AG04450 (cell line): ENCODE data around the gene NUTM2F. TPM values are rescaled to one million over a fixed set of nuclear protein-coding genes. Genes with fewer than 3 reads are reported as not detected.
"Not testable (repeated sequence)": the region's sequence is repeated elsewhere in the genome, so short reads cannot be mapped to it uniquely, and the experiment has no call there.

Experiments
- CTCF ChIA-PET: fragments of 300-600, 350-600 bp; formaldehyde crosslinking; extraction: SDS; loops from one replicate; lab custom pipeline; 2022; ENCODE audit warnings: antibody characterized with exemption, inconsistent platforms; lab: Charles Lee
- POLR2A ChIA-PET: fragments of 350-600 bp; formaldehyde crosslinking; extraction: SDS; loops from one replicate; lab custom pipeline; 2021; ENCODE audit warnings: antibody characterized with exemption, inconsistent platforms; lab: Yijun Ruan, JAX
- DNase-seq: peaks from one replicate; pipeline ENCODE4 v3.0.0-alpha.2; 2011; ENCODE audit warnings: low read depth, low spot score
- H3K27ac ChIP-seq: one replicate; pipeline ENCODE4 v1.5.1; 2012; ENCODE audit warnings: low read depth, low read length, control low read depth
- H3K27me3 ChIP-seq: one replicate; pipeline ENCODE4 v1.6.0; 2012; ENCODE audit warnings: low read length; ENCODE audit not compliant: control insufficient read depth, insufficient read depth
- H3K4me3 ChIP-seq: 2 replicates; pipeline ENCODE4 v1.5.1; 2011; ENCODE audit warnings: mild to moderate bottlenecking, low read depth, low read length, control low read depth
- H3K9me3 ChIP-seq: 2 replicates; pipeline ENCODE4 v1.5.1; 2012; ENCODE audit warnings: low read length; ENCODE audit not compliant: control insufficient read depth, insufficient read depth
- polyA minus RNA-seq: library from RNA; depleted of rRNA, polyadenylated mRNA; stranded (reverse); fragments of >200 nt; gene quantifications from 2 replicates; pipeline ENCODE4 v1.2.3, GENCODE V29; 2011; rRNA and poly(A)+ RNA removed
- polyA plus RNA-seq: library from polyadenylated mRNA; depleted of rRNA; stranded (reverse); fragments of >200 nt; gene quantifications from 2 replicates; pipeline ENCODE4 v1.2.3, GENCODE V29; 2011; rRNA removed

Gene NUTM2F, protein sequence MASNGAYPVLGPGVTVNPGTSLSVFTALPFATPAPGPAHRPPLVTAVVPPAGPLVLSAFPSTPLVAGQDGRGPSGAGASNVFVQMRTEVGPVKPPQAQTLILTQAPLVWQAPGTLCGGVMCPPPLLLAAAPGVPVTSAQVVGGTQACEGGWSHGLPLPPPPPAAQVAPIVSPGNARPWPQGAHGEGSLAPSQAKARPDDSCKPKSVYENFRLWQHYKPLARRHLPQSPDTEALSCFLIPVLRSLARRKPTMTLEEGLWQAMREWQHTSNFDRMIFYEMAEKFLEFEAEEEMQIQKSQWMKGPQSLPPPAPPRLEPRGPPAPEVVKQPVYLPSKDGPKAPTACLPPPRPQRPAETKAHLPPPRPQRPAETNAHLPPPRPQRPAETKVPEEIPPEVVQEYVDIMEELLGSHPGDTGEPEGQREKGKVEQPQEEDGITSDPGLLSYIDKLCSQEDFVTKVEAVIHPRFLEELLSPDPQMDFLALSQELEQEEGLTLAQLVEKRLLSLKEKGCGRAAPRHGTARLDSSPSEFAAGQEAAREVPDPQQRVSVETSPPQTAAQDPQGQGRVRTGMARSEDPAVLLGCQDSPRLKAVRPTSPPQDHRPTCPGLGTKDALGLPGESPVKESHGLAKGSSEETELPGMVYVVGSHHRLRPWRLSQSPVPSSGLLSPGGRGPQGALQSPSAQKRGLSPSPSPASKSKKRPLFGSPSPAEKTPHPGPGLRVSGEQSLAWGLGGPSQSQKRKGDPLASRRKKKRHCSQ
- polyA plus RNA-seq (not detected in 2 replicates), polyA minus RNA-seq (not detected in 2 replicates)

DNA sequence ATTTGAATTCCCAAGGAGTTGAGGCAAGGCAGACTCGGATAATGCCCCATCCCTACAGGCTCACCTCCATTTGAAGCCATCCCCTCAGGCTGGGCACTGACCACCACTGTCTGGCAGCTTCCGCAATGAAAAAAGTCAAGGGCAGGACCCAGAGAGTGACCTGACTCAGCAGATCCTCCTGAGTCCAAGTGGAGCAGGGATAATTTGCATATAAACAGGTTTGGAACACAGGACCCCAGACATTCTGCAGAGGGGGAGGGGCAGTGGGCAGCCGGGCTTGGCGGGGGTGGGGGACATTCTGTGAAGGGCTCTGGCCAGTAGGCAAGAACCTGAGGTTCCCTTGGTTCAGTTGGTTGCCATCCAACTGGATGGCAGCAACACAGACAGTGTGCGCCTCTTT, at the start of gene NUTM2F:
NUTM2F (minus strand) TSS at position 101 of the 400 bp plus-strand sequence; CDS start at position 80, 21 bp downstream.
- POLR2A ChIA-PET, H3K9me3 ChIP-seq: not testable (repeated sequence)

DNA sequence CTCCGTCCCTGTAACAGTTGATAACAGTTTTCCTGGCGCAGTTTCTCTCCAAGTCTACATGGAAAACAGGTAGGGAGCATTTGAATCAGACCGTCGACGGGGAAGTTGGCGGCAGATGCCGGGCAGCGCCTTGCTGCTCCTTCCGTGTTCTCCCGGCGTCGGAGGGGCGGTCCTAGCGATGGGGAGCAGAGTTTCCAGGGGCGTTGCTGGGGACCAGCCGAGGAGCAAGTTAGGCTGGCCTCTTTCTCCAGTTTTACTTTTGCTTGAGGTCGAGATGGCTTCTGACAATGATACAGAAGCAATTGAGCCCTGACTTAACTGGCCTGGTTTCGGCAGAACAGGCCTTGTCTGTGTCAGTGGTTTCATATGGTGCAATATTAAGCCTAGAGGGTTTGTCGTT, 46.8 kb upstream of the NUTM2F start:
- CTCF ChIA-PET, DNase-seq, H3K27me3 ChIP-seq: not testable (repeated sequence)

More for the DNA sequence above, at the start of gene NUTM2F:
- CTCF ChIA-PET, H3K4me3 ChIP-seq, DNase-seq, H3K27me3 ChIP-seq, H3K27ac ChIP-seq: not testable (repeated sequence)

DNA sequence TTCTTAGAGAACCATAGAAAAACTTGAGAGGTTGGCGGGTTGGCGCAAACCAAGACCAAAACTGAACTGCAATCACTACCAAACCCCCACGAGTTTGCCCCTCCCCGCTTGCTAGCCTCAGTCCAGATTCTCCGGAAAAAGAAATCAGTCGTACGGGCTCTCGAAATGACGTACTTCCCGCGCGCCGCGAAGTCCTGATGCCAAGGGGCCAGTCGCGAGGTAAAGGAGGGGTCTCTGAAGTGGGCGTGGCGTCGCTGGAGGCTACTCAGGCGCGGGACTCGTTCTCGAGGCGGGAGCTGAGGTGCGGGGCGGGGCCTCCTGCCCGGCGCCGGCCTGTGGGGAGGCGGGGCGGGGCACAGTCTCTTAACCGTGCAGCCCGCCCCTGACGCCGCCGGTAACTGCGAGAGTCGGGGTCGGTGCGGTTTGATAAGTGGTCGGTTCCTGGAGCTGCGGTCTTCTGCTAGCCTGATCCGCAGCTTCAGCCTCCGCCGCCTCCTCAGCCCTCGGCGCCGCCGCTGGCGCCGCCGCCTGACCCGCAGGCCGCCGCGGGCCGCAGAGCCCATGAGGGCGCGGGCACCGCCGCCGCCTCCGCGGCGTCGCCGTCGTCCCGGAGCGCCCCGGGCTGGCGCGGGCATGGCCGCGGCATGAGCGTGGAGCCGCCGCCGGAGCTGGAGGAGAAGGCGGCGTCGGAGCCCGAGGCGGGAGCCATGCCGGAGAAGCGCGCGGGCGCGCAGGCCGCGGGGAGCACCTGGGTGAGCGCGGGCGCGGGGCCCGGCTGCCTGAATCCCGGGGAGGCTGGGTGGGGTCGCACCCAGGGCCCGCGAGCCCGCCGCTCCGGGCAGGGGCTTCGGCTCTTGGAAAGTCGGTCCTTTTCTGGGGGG, 46.0 kb upstream of the NUTM2F start:
- H3K9me3 ChIP-seq, CTCF ChIA-PET, H3K27me3 ChIP-seq: not testable (repeated sequence)
- Histone ChIP-seq H3K4me3 (peak overlapping the region; percentile 55), H3K27ac (peak overlapping the region; percentile 52)
- POLR2A ChIA-PET = interaction anchor here (0.6 kb wide), 1 partner anchor 540 kb away, joined by 3 read pairs; no protein-coding TSS in a partner anchor
- peak; percentile 42 for DNase-seq

More for the DNA sequence above, 46.8 kb upstream of the NUTM2F start:
- H3K9me3 ChIP-seq, POLR2A ChIA-PET, H3K27ac ChIP-seq: not testable (repeated sequence)
- H3K4me3 ChIP-seq = peak overlapping the region; percentile 47

DNA sequence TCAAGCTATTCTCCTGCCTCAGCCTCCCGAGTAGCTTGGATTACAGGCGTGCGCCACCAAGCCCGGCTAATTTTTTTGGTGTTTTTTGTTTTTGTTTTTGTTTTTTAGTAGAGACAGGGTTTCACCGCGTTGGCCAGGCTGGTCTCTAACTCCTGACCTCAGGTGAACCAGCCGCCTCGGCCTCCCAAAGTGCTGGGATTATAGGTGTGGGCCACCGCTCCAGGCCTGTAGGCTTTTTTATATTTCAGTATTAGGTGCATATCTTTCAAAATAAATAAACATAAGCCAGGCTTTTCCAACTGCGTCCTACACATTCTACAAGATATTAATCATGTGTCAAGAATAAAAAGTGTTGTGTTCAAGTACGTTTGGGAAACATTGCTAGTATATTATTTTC, 45.3 kb upstream of the NUTM2F start:
- CTCF ChIA-PET = interaction anchor here (0.7 kb wide), 1 partner anchor 355 kb away, joined by 3 read pairs; no protein-coding TSS in a partner anchor

DNA sequence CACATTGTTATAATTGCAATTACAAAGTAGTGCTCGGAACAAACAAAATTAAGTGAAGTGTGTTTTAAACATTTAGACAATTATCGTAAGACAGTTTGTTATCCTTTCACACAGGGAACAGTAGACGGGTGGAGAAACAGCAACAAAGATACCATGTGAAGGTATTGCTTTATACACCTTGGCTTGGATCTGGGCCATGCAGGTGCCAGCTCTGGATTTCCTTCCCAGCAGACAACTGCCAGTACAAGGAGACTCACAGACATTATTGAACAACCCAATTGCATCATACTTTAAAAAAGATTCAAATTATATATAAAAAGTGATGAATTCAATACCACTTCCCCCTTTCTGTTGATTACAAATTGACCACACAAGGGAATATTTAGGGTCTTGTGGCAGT, 41.8 kb upstream of the NUTM2F start:
- DNase-seq, CTCF ChIA-PET, H3K27ac ChIP-seq, POLR2A ChIA-PET, H3K9me3 ChIP-seq, H3K27me3 ChIP-seq, H3K4me3 ChIP-seq: not testable (repeated sequence)

More for the DNA sequence above, 45.3 kb upstream of the NUTM2F start:
- DNase-seq, H3K27me3 ChIP-seq, POLR2A ChIA-PET, H3K9me3 ChIP-seq: not testable (repeated sequence)
- Histone ChIP-seq H3K4me3 (peak overlapping the region; percentile 55), H3K27ac (peak overlapping the region; percentile 52)

DNA sequence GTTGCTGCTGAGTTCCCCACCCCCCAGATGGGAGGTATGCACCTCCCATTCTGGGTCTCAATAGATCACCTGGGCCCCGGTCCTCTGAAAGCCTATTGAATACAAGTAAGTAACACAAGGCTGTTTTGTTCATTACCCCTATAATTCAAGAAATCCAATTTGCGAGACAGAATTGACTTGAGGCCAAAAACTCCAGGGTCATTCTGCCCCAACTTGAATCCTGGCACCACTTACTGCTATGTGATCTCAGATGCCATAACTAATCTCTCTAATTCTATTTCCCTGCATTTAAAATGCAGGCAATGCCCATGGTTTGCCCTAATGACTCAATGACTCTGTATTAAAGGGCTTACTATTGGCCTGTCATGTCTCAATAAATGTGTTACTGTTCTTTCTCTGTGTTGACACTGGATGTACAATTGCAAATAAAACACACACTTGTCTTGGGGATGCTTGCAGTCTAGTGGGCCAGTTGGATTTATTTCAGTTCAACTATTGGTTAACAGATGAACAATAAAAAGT, 35.7 kb upstream of the NUTM2F start:
- CTCF ChIA-PET, POLR2A ChIA-PET, DNase-seq, H3K27me3 ChIP-seq, H3K4me3 ChIP-seq, H3K27ac ChIP-seq, H3K9me3 ChIP-seq: not testable (repeated sequence)

DNA sequence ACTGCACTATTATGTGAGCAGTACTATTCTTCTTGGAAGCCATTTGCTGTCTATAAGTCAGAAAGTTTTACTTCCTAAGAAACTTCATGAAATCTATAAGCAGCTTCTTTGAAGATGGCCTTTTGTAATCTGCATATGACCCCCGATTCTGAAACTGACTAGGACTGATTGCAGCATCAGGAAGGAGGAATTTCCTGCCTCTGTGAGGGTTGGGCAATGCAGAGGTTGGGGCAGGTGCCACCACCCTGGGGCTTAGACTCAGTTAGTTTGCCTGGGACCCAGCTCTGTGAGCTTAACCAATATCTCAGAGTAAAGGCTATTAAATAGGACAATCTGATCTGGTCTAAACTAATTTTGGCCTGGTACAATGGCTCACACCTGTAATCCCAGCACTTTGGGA, 28.7 kb upstream of the NUTM2F start:
- H3K9me3 ChIP-seq, CTCF ChIA-PET, H3K27ac ChIP-seq, H3K4me3 ChIP-seq, DNase-seq, H3K27me3 ChIP-seq, POLR2A ChIA-PET: not testable (repeated sequence)

DNA sequence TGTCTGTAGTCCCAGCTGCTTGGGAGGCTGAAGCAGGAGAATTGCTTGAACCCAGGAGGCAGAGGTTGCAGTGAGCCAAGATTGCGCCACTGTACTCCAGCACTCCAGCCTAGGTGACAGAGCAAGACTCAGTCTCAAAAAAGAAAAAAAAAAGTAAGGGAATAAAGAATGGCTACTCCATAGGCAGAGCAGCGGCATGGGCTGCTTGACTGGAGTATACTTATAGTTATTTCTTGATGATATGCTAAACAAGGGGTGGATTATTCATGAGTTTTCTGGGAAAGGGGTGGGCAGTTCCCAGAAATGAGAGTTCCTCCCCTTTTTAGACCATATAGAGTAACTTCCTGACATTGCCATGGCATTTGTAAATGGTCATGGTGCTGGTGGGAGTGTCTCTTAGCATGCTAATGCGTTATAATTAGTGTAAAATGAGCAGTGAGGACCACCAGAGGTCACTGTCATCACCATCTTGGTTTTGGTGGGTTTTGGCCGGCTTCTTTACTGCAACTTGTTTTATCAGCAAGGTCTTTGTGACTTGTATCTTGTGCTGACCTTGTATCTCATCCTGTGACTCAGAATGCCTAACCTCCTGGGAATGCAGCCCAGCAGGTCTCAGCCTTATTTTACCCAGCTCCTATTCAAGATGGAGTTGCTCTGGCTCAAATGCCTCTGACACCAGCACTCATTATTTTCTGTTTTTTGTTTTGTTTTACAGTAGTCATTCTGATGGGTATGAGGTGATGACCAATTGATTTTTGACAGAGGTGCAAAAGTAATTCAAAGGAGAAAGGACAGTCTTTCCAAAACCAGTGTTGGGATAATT, 23.7 kb upstream of the NUTM2F start:
- CTCF ChIA-PET = not testable (repeated sequence)

DNA sequence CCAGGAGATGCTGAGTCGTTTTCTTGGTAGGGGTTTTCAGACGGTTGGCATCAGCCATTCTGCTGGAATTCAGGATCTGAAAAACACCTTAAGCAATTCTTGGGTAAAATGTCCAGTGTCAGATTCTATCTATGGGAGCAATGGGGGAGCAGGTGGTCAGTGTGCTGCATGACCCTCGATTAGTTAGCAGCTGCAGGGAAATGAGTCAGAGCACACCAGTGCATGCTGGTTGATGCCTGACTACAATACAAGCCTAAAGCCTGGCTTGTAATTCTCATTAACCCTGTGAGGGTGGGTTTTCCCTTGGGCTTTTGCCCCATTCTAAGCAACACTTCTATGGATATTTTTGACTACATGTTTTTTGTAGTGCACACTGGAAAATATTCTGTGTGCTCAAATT, 20.3 kb upstream of the NUTM2F start:
- H3K27me3 ChIP-seq, POLR2A ChIA-PET, CTCF ChIA-PET, H3K9me3 ChIP-seq, H3K4me3 ChIP-seq, H3K27ac ChIP-seq, DNase-seq: not testable (repeated sequence)

More for the DNA sequence above, 23.7 kb upstream of the NUTM2F start:
- POLR2A ChIA-PET, H3K4me3 ChIP-seq, H3K9me3 ChIP-seq, H3K27me3 ChIP-seq, H3K27ac ChIP-seq, DNase-seq: not testable (repeated sequence)

GRCh38 chr9:94347451-94347850, 19.0 kb upstream of the NUTM2F start:
- H3K9me3 ChIP-seq, CTCF ChIA-PET, POLR2A ChIA-PET: not testable (repeated sequence)

More at GRCh38 chr9:94347451-94347850, 19.0 kb upstream of the NUTM2F start:
- H3K27me3 ChIP-seq, DNase-seq, H3K27ac ChIP-seq, H3K4me3 ChIP-seq: not testable (repeated sequence)
